SK-N-SH treated with all-trans-retinoic acid at 6 μM for 48 hours (cell line): ENCODE data around the gene TAMM41.
A peak's percentile ranks its signal among the peaks of the same experiment; 100 is the strongest.
"Not testable (repeated sequence)": the region's sequence is repeated elsewhere in the genome, so short reads cannot be mapped to it uniquely, and the experiment has no call there.

Experiments
- ATAC-seq: fragments of 200-7000 bp; cut with Tn5 transposase; 3 replicates; pipeline ENCODE4 v1.9.1; 2020; ENCODE audit warnings: mild to moderate bottlenecking, moderate library complexity
- ARNTL ChIP-seq: fragments of 450-650 bp; formaldehyde crosslinking; IDR thresholded peaks from 2 replicates; pipeline ENCODE4 v1.5.0; 2020; ENCODE audit warnings: low read depth, mild to moderate bottlenecking, moderate library complexity, borderline replicate concordance
- BACH2 ChIP-seq: fragments of 250-450 bp; sonication (Bioruptor Pico); IDR thresholded peaks from 2 replicates; pipeline ENCODE4 v1.9.0; 2021; ENCODE audit warnings: mild to moderate bottlenecking, borderline replicate concordance
- CREB5 ChIP-seq: fragments of 250-450 bp; sonication (Bioruptor Pico); IDR thresholded peaks from 2 replicates; pipeline ENCODE4 v1.5.1; 2020; ENCODE audit warnings: low read depth, mild to moderate bottlenecking, moderate library complexity
- CSDC2 ChIP-seq: fragments of 250-450 bp; sonication (Bioruptor Pico); IDR thresholded peaks from 2 replicates; pipeline ENCODE4 v1.5.0; 2020; ENCODE audit warnings: mild to moderate bottlenecking, moderate library complexity
- CSRNP3 ChIP-seq: fragments of 250-450 bp; sonication (Bioruptor Pico); IDR thresholded peaks from 2 replicates; pipeline ENCODE4 v1.5.1; 2021; ENCODE audit warnings: mild to moderate bottlenecking, moderate library complexity
- ESRRG ChIP-seq: fragments of 250-450 bp; sonication (Bioruptor Pico); IDR thresholded peaks from 2 replicates; pipeline ENCODE4 v1.6.1; 2021; ENCODE audit warnings: mild to moderate bottlenecking
- GLIS3 ChIP-seq: fragments of 250-450 bp; sonication (Bioruptor Pico); IDR thresholded peaks from 2 replicates; pipeline ENCODE4 v1.5.0; 2020; ENCODE audit warnings: mild to moderate bottlenecking, moderate library complexity
- OSR1 ChIP-seq: fragments of 250-450 bp; sonication (Bioruptor Pico); IDR thresholded peaks from 2 replicates; pipeline ENCODE4 v1.8.0; 2022; ENCODE audit warnings: moderate library complexity, mild to moderate bottlenecking, inconsistent platforms
- PATZ1 ChIP-seq: fragments of 250-450 bp; sonication (Bioruptor Pico); IDR thresholded peaks from 2 replicates; pipeline ENCODE4 v1.8.0; 2020; ENCODE audit warnings: mild to moderate bottlenecking, moderate library complexity, borderline replicate concordance
- POU6F1 ChIP-seq: fragments of 250-450 bp; sonication (Bioruptor Pico); IDR thresholded peaks from 2 replicates; pipeline ENCODE4 v1.8.0; 2021; ENCODE audit warnings: low read depth, mild to moderate bottlenecking, moderate library complexity, borderline replicate concordance
- PPARA ChIP-seq: fragments of 250-450 bp; sonication (Bioruptor Pico); IDR thresholded peaks from 2 replicates; pipeline ENCODE4 v1.5.0; 2020; ENCODE audit warnings: mild to moderate bottlenecking, borderline replicate concordance
- RARB ChIP-seq: fragments of 250-450 bp; sonication (Bioruptor Pico); IDR thresholded peaks from 2 replicates; pipeline ENCODE4 v1.8.0; 2021; ENCODE audit warnings: mild to moderate bottlenecking, moderate library complexity
- SNAI2 ChIP-seq: fragments of 250-450 bp; sonication (Bioruptor Pico); IDR thresholded peaks from 2 replicates; pipeline ENCODE4 v1.5.0; 2020; ENCODE audit warnings: mild to moderate bottlenecking, moderate library complexity
- TCF4 ChIP-seq: fragments of 250-450 bp; sonication (Bioruptor Pico); IDR thresholded peaks from 2 replicates; pipeline ENCODE4 v1.8.0; 2021; ENCODE audit warnings: mild to moderate bottlenecking, moderate library complexity, borderline replicate concordance
- TOX ChIP-seq: fragments of 250-450 bp; sonication (Bioruptor Pico); IDR thresholded peaks from 2 replicates; pipeline ENCODE4 v1.8.0; 2021; ENCODE audit warnings: mild to moderate bottlenecking, moderate library complexity, borderline replicate concordance
- TSHZ2 ChIP-seq: fragments of 250-450 bp; sonication (Bioruptor Pico); IDR thresholded peaks from 2 replicates; pipeline ENCODE4 v1.5.0; 2020; ENCODE audit warnings: mild to moderate bottlenecking, moderate library complexity
- ZC3H10 ChIP-seq: fragments of 250-450 bp; sonication (Bioruptor Pico); IDR thresholded peaks from 2 replicates; pipeline ENCODE4 v1.5.1; 2021; ENCODE audit warnings: mild to moderate bottlenecking, moderate library complexity
- ZFP30 ChIP-seq: fragments of 450-650 bp; formaldehyde crosslinking; IDR thresholded peaks from 2 replicates; pipeline ENCODE4 v1.5.0; 2022; ENCODE audit warnings: mild to moderate bottlenecking, moderate library complexity
- ZNF70 ChIP-seq: fragments of 450-650 bp; formaldehyde crosslinking; IDR thresholded peaks from 2 replicates; pipeline ENCODE4 v1.5.0; 2020; ENCODE audit warnings: mild to moderate bottlenecking, moderate library complexity

The TAMM41 gene

GRCh38 chr3:11774296-11774877, 72.3 kb downstream of the TAMM41 start:
- no peak for TF ChIP-seq TOX (CRISPR knock-in tag)
- TF ChIP-seq BACH2 (CRISPR knock-in tag), result no peak
- TF ChIP-seq TSHZ2, result no peak
- TF ChIP-seq CREB5 (CRISPR knock-in tag), result no peak
- TF ChIP-seq CSRNP3, result no peak
- TF ChIP-seq TCF4, result no peak
- no peak for TF ChIP-seq ZC3H10
- no peak for TF ChIP-seq ESRRG (CRISPR knock-in tag)
- TF ChIP-seq OSR1 (CRISPR knock-in tag), result no peak
- TF ChIP-seq ZNF70, result no peak
- TF ChIP-seq CSDC2 (CRISPR knock-in tag), result no peak
- TF ChIP-seq PPARA (CRISPR knock-in tag), result no peak
- TF ChIP-seq, all 23 proteins: peak for 0
- ATAC-seq, result peak; percentile 87

GRCh38 chr3:11771931-11772330, 74.8 kb downstream of the TAMM41 start:
- not testable (repeated sequence) for ATAC-seq

GRCh38 chr3:11770477-11771391, 76.0 kb downstream of the TAMM41 start:
- TF ChIP-seq CSRNP3 (no peak), SNAI2 (CRISPR knock-in tag) (no peak), PATZ1 (CRISPR knock-in tag) (no peak), CREB5 (CRISPR knock-in tag) (no peak), ZFP30 (CRISPR knock-in tag) (no peak), GLIS3 (CRISPR knock-in tag) (no peak), ARNTL (no peak), RARB (no peak), POU6F1 (CRISPR knock-in tag) (no peak), ESRRG (CRISPR knock-in tag) (no peak), OSR1 (CRISPR knock-in tag) (no peak), CSDC2 (CRISPR knock-in tag) (no peak)
- TF ChIP-seq, all 23 proteins: peak for 0
- peak; percentile 88 for ATAC-seq
